HG03108 (cell line): ENCODE measurements around the gene ARHGAP10.

Experiments
- ATAC-seq: cut with Tn5 transposase; IDR thresholded peaks from one replicate; pipeline ENCODE4 v1.9.1; 2021; ENCODE audit warnings: moderate library complexity; ENCODE audit not compliant: unreplicated experiment

The ARHGAP10 gene

GRCh38 chr4:147824316-147824715 lies 92.4 kb downstream of the ARHGAP10 start:
- ATAC-seq = no peak

DNA sequence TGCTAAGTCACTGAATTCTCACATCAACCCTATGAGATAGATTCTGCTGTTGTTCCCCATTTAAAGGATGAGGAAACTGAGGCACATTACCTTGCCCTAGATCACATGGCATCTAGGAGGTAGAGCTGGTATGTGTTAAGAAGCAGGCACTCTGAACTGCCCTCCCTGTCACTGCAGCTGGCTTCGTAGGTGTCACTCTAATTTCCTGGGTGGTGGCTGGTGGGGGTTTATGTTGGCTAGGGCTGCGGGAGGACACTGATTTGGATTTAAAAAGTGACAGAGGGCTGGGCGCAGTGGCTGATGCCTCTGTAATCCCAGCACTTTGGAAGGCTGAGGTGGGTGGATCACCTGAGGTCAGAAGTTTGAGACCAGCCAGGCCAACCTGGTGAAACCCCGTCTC lies 93.0 kb downstream of the ARHGAP10 start:
- ATAC-seq = no peak

DNA sequence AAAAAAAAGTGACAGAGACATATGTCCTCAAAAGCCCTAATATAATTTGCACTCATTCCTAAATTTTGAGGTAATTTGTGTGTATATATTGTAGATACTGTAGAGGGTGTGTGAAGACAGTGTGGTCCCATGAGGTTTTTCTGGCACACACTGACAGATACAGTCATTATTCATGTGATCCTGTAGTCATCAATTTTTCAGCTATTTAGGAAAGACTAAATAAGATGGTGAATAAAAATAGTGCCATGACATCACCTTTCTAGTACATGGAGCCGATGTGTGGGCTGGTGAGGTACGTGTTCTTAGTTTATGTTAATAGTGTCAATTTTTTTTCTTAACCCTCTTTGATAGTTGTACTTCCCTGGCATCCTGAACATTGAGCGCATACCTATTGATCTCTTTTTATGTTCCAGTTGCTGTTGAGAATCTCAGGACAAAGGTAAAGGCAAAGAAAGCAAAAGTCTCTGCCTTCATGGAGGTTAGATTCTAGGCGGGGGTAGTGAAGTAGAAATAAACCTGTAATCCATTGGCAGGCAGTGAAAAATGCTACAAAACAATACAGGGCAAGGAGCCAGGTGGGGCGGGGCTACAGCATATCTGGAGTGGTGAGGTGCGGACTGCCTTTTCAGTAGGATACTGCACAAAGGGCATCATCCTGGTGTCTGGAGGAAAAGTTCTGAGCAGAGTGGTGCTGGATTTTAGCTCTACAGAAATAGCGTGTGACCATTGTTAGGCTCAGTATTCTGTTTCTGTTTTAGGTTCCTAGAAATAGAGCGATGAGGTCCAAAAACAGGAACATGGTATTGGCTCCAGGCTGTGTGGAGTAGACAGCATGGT lies 93.8 kb downstream of the ARHGAP10 start:
- no peak for ATAC-seq

DNA sequence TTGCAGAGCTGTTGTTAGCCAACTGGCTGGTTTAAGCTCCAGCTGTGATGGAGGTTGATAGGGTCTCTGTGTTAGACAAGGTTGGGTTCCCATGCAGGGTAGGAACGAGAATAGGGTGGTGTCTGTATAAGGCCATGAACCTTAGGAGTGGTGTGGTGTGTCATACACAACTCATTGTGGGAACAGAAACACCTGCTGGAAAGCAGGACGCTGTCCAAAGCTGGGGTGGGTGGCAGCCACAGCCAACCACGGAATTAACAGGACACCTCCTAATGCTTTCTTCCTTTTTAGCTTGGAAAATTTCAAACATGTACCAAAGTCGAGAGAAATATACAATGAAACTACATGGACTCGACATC lies 94.4 kb downstream of the ARHGAP10 start:
- ATAC-seq = no peak

DNA sequence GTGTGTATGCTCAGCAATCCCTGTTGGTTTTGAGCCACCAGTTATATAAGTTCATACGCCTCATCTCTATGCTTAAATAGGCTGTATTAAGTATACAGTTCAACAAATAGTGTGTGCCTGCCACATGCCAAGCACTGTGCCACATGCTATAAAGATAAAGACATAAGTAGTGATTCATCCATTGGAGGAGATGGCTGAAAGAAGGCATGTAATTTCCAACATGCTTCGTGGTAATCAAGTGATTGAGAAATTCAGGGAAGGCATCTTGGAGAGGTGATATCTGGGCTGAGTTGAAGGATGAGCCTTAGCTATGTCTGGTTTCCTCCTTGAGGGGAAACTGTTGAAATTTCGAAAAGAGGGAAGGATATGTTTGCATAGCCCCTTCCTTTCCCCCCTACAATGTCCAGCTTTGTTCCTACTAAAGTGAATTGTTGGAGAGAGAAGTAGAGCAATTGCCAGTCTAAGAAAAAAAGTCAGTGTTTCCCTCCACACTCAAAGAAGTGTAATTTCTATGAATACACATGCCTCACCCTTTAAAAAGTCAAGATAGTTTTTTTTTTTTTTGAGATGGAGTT lies 96.5 kb downstream of the ARHGAP10 start:
- no peak for ATAC-seq

- ATAC-seq = no peak
Measured at GRCh38 chr4:147829401-147830101, 97.7 kb downstream of the ARHGAP10 start.

GRCh38 chr4:147830102-147830463 lies 98.2 kb downstream of the ARHGAP10 start:
- ATAC-seq = no peak

DNA sequence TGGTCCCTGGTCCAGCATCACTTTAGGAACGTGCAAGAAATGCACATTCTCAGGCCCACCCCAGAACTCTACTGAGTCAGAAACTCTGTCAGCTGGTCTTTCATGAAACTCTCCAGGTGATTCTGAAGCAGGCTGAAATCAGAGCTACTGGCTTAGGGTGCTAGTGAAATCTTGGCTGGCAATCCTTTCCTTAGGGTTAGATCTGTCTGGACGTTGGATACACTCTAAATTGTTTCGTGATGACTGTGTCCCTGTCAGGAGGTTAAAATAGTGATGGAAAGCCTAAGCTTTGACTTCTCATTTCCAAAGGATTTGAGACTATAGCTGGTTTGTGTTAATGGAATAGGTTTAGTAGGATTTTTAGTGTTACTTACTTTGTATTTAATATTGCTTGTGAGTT lies 99.1 kb downstream of the ARHGAP10 start:
- ATAC-seq = no peak

GRCh38 chr4:147831551-147832171 lies 99.8 kb downstream of the ARHGAP10 start:
- no peak for ATAC-seq

GRCh38 chr4:147833254-147833653 lies 101.4 kb downstream of the ARHGAP10 start:
- no peak for ATAC-seq

- no peak for ATAC-seq
Measured at GRCh38 chr4:147833741-147834140, 101.9 kb downstream of the ARHGAP10 start.

DNA sequence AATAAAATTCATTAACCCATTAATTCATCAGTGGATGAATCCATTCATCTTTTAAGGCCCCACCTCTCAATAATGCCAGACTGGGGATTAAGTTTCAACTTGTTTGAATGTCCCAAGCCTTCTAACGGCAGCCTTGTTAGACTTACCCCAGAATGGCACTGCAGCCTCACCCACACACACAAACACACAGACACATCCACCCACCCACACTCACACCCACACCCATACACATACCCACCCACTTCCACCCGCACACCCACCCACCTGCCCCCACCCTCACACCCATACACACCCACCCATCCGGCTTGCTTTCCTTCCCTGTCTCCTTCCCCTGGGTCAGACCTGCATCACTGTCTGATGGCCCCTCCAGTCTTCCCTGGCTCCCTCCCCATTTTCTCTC lies 102.6 kb downstream of the ARHGAP10 start:
- ATAC-seq = no peak

DNA sequence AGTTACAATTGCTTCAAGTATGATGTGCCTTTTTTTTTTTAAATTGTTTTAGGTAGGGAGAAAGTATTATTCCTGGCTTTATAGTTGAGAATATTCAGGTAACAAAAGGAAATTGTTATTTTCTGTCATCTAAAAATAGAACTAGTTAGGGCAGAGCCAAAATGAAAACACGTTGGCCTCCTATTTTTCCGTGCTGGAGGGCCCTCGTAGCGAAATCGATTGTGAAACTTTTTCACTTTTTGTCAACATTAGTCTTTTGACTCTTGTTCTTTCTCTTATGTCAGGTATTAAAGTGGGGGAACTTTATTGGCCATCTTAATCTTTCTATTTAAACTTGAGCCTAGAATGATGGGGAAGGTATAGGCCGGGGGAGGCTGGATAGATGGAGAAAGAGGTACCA lies 104.9 kb downstream of the ARHGAP10 start:
- ATAC-seq = no peak

GRCh38 chr4:147837435-147837834 lies 105.5 kb downstream of the ARHGAP10 start:
- ATAC-seq = no peak

DNA sequence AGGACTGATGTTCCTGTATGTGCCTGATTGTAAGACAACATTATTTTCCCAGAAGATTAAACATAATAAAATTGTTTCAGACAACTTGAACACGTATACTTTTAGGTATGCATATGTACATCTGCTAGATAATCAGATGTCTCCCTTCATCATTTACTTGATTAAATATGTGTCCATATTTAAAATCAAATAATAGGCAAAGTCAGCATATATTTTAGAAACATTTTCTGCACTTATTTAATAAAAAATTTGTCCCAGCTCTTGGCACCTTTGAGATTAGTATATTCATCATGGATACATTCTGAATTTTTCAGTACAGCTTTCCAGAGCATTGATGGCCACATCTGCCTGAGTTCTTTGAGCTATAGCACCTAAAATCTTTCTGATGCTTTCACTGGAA lies 106.0 kb downstream of the ARHGAP10 start:
- no peak for ATAC-seq

GRCh38 chr4:147839200-147839599 lies 107.3 kb downstream of the ARHGAP10 start:
- ATAC-seq = no peak

DNA sequence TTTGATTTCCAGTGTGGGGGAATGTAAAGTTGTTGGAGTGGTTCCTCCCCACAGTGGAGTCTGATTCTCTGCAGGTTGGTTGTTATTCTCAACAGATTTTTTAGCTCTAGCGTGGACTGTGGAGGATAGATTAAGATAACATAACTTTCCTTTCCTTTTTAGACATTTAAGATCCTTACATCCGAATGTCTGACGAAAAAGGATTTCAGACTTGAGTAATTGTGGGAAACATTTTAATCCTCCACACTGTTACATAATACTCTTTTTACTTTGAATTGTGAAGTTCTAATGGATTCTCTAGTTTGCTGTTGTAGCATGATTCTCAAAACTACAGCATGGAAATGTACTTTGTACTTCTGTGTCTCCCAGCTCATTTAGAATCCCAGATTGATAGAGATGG lies 107.8 kb downstream of the ARHGAP10 start:
- ATAC-seq = no peak

DNA sequence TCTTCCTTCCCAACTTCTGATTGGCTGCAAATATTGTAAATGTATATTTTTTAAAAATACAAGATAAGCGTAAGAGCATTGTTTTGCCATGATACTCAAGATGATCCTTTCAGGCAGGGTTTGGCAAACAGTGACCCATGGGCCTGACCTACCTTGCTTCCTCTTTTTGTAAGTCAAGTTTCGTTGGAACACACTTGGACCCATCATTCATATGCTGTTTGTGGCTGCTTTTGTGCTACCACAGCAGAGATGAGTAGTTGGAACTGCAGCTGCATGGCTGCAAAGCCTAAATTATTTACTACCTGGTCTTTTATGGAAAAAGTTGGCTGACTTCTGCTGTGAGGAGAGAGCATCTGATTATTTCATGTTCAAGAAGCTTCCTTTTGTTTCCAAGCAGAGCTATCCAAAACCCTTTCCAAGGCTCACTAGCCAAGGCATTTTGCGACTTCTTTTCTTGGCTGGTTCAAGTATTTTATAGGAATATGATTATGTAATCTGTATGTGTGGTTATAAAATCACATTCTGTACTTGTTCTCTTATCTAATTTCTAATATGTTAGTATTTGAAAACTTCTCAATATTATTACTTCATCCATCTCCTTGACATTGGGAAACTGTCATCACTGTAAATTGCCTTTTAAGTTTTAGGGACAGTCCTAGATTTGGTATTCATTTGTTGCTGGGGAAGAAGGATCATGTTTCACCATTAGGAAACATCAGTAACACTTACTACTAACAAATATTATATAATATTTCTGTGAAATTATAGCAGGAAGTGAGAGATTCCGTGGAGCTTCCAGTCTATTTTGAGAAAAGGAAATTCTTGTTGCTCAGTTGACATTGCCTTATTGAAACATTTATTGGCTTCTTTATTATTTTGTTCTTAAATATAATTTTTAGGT lies 109.2 kb downstream of the ARHGAP10 start:
- no peak for ATAC-seq

DNA sequence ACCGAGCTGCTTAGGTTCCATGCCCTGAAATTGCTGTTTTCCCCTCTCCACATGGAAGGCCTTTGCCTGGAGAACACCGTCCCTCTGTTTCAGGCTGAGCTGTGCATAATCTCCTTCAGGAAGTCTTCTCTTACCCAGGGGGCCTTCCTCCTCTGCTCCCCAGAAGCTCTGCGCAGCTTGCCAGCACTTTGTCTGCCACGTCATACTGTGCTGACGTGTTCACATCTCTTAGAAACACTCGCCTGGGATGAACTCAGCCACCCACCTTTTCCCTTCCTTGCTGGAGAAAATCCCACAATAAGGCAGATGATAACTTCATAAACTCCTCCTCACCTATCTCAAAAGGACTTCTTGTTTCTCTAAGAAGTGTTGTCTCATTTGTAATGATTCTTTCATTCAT lies 110.7 kb downstream of the ARHGAP10 start:
- no peak for ATAC-seq

GRCh38 chr4:147843162-147843561 lies 111.3 kb downstream of the ARHGAP10 start:
- no peak for ATAC-seq

DNA sequence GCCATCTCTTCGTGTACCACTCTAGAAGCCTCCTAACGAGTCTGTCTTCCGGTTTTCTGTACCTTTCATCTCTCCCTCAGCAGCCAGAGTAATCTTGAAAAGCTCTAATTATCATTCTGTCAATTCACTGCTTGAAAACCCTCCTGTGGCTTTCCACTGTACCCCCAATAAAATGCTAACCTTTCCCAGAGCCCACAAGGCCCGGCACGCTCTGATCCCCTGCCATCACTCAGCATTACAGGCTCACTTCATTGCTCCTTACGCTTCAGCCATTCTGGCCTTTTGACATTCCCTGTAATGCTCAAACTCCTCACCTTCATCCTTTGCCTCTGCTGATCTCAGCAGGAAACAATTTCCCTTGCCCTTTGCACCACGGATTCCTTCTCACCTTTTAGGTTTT lies 112.9 kb downstream of the ARHGAP10 start:
- ATAC-seq = no peak
